Sigmoid colon (tissue), 7 donors: ENCODE results near the gene SARM1. TPM values are rescaled to one million over a fixed set of nuclear protein-coding genes. Genes with fewer than 3 reads are reported as not detected.

Source experiments
- DNase-seq: peaks from one replicate; pipeline ENCODE4 v3.0.0-alpha.2; 2019
- H3K27ac ChIP-seq, 4 donors: fragments of 200-600 bp; sonication (generic); one replicate each; pipeline ENCODE4 v1.5.1; 2016 to 2019; ENCODE audit warnings: mild to moderate bottlenecking in 1 of 4
- H3K27me3 ChIP-seq, 3 donors: fragments of 200-600 bp; sonication (generic); one replicate each; pipeline ENCODE4 v1.5.1; 2019; ENCODE audit warnings: mild to moderate bottlenecking in 1 of 3
- H3K36me3 ChIP-seq, 4 donors: fragments of 200-600 bp; sonication (generic); one replicate each; pipeline ENCODE4 v1.5.1; 2016 to 2019
- H3K4me1 ChIP-seq, 4 donors: fragments of 200-600 bp; sonication (generic); one replicate each; pipeline ENCODE4 v1.5.1; 2017 to 2019
- H3K4me3 ChIP-seq, 4 donors: fragments of 200-600 bp; sonication (generic); one replicate each; pipeline ENCODE4 v1.5.1; 2017 to 2019; ENCODE audit warnings: mild to moderate bottlenecking in 2 of 4, moderate library complexity in 1 of 4
- H3K9me3 ChIP-seq, 4 donors: fragments of 200-600 bp in 3 of 4; sonication (generic) in 3 of 4; one replicate each; pipeline versions ENCODE4 v1.5.1 to v1.6.1; 2013 to 2019
- CTCF ChIP-seq, 4 experiments: fragments of 450-650 bp in 3 of 4; fragments of 200-600 bp in 1 of 4; IDR thresholded peaks; one replicate each; pipeline ENCODE4 v1.5.1; 2016 to 2019; ENCODE audit warnings: antibody characterized with exemption in 4 of 4, mild to moderate bottlenecking in 3 of 4, moderate library complexity in 2 of 4
- EP300 ChIP-seq, 4 donors: sonication (generic); formaldehyde crosslinking; IDR thresholded peaks; one replicate each; pipeline ENCODE4 v1.6.1; 2017; ENCODE audit warnings: antibody characterized with exemption in 4 of 4
- POLR2A ChIP-seq, 2 donors: fragments of 450-650 bp; IDR thresholded peaks; one replicate each; pipeline ENCODE4 v1.6.1; 2016; ENCODE audit warnings: antibody characterized with exemption in 2 of 2, mild to moderate bottlenecking in 2 of 2, moderate library complexity in 2 of 2
- POLR2AphosphoS5 ChIP-seq, 4 donors: sonication (generic); formaldehyde crosslinking; IDR thresholded peaks; one replicate each; pipeline ENCODE4 v1.6.1; 2017; ENCODE audit warnings: antibody characterized with exemption in 4 of 4
- WGBS, 2 donors: extraction: QIAGEN DNeasy Blood & Tissue Kit; methylation state at CpG; one replicate each; pipeline ENCODE4 v1.1.7; 2013; 5-methylcytosine and 5-hydroxymethylcytosine counted together
- intact Hi-C: fragments of 100-400 bp; cut with DNase I; formaldehyde crosslinking; loops from one replicate; pipeline ENCODE4 v1.15.1; 2023
- polyA plus RNA-seq, 3 donors: library from polyadenylated mRNA; stranded (reverse); fragments of 200-250 nt; gene quantifications; one replicate each; pipeline ENCODE4 v1.2.3, GENCODE V29; 2013
- total RNA-seq, 4 donors: library from RNA; depleted of rRNA; stranded (reverse); fragments of >200 nt; gene quantifications; one replicate each; pipeline ENCODE4 v1.1.0, GENCODE V29; 2016
- donor health status: healthy with polysubstance abuse.
- donor health status: Bipolar disorder and iron deficiency.
- donor health status: healthy.

Gene SARM1
- total and polyA plus RNA-seq, 7 donors, result 3.5 to 13.3 (median 8.6) TPM

- Histone ChIP-seq H3K27me3 (no peaks in the 10 kb centered on the region), H3K4me1 (no peaks in the 10 kb centered on the region), H3K27ac (no peak within 1 kb of the TSS), H3K9me3 (no peaks in the 10 kb centered on the region), H3K4me3 (no peak within 1 kb of the TSS), H3K36me3 (peaks cover 23 to 52% (median 32%) of the 10 kb centered on the region in 4 donors)
- intact Hi-C loops, result no loop called here
- TF ChIP-seq CTCF (IDR thresholded peaks at IDR 0.05), result no peak
- no peak for TF ChIP-seq POLR2A (IDR thresholded peaks at IDR 0.05)
- no peak for TF ChIP-seq EP300 (IDR thresholded peaks at IDR 0.05)
- TF ChIP-seq POLR2AphosphoS5 (IDR thresholded peaks at IDR 0.05), result no peak
- no peak for DNase-seq
- WGBS, 2 donors, result 89 to 92% methylated on average over 13 of the region's 13 CpGs
Measured at GRCh38 chr17:28364665-28365363, 6.7 kb upstream of the SARM1 start, which contains the start of gene SEBOX. SEBOX (minus strand) TSS chr17:28365199; CDS start chr17:28365151, 48 bp downstream.

- Histone ChIP-seq H3K4me1 (no peaks in the 10 kb centered on the region), H3K27ac (no peak overlapping the region), H3K9me3 (no peaks in the 10 kb centered on the region), H3K27me3 (no peaks in the 10 kb centered on the region), H3K4me3 (no peak overlapping the region), H3K36me3 (peaks cover 16 to 45% (median 26%) of the 10 kb centered on the region in 4 donors)
- no peak for DNase-seq
- WGBS, 2 donors, result 85 to 95% methylated on average over 3 of the region's 3 CpGs
- intact Hi-C loops, result no loop called here
- TF ChIP-seq CTCF (IDR thresholded peaks at IDR 0.05), result no peak
- TF ChIP-seq EP300 (IDR thresholded peaks at IDR 0.05), result no peak
- no peak for TF ChIP-seq POLR2AphosphoS5 (IDR thresholded peaks at IDR 0.05)
- TF ChIP-seq POLR2A (IDR thresholded peaks at IDR 0.05), result no peak
Measured at GRCh38 chr17:28365487-28365886, 6.0 kb upstream of the SARM1 start.

GRCh38 chr17:28366605-28367004 is 4.9 kb upstream of the SARM1 start:
- Histone ChIP-seq H3K9me3 (no peaks in the 10 kb centered on the region), H3K27me3 (no peaks in the 10 kb centered on the region), H3K4me1 (peaks cover 0 to 10% (median 8%) of the 10 kb centered on the region in 4 donors), H3K36me3 (peaks cover 6 to 34% (median 18%) of the 10 kb centered on the region in 4 donors), H3K4me3 (no peak overlapping the region), H3K27ac (no peak overlapping the region)
- TF ChIP-seq POLR2AphosphoS5 (IDR thresholded peaks at IDR 0.05) (no peak), CTCF (IDR thresholded peaks at IDR 0.05) (no peak), EP300 (IDR thresholded peaks at IDR 0.05) (no peak), POLR2A (IDR thresholded peaks at IDR 0.05) (no peak)
- no peak for DNase-seq
- intact Hi-C loops, result no loop called here
- 76 to 88% methylated on average over 1 of the region's 1 CpG for WGBS, 2 donors

DNA sequence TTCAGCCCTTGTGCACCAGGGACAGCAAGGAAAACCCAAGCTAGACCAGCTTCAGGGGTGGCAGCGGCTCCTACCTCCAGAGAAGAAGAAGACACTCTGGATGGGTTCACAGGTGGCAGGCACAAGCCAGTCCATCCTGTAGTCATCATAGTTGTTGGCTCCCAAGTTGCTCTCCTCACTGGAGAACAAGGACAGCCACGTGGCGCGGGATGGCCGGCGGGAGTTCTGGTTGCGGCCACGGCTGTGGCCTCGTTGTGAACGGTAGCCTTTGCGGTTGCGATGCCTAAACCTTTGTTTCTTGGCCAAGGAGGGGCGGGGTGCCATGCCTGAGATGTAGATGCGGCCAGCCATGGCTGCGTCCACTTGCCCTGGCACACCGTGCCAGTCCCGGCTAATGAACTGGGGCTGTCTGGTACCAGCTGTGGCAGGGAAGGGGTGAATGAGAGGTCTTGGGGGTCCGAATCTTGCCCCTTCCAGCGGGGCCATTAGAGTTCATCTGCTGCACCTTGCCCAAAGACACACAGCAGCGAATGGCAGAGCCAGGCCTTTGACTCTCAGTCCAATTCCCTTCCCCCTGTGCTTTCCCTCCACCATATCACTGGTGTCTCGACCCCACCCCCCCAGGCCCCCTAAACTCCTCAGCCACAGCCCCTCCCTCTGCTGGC is 3.7 kb upstream of the SARM1 start:
- Histone ChIP-seq H3K4me1 (peaks cover 0 to 22% (median 19%) of the 10 kb centered on the region in 4 donors), H3K27me3 (no peaks in the 10 kb centered on the region), H3K27ac (no peak overlapping the region), H3K9me3 (no peaks in the 10 kb centered on the region), H3K4me3 (no peak overlapping the region), H3K36me3 (peaks cover 0 to 22% (median 14%) of the 10 kb centered on the region in 4 donors)
- intact Hi-C loops, result no loop called here
- TF ChIP-seq EP300 (IDR thresholded peaks at IDR 0.05) (no peak), POLR2AphosphoS5 (IDR thresholded peaks at IDR 0.05) (no peak)
- no peak for DNase-seq
- WGBS, 2 donors, result 90 to 93% methylated on average over 21 of the region's 21 CpGs

DNA sequence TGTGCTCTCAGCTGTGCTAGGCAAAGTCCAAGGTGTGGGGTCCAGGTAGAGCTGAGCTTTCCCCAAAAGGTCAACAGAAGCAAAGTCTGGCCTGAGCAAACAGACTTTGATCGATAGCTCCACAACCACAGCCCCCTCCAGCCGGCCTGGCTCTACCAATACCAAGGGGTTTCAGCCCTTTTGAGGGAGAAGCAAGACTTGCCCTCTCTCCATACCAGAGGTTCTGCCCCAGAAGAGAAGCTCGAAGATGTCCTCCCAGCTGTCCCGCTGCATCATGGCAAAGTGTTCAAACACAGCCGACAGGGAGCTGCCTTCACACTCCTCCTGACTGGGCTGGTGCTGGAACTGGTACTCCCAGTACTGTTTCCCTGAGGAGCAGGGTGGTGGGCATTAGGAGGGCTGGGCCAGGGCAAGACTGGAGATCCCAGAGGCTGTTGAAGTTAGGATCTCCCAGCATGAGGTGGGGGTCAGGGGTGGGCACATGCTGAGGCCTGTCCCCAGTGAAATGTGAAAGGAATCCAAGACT is 3.1 kb upstream of the SARM1 start:
- Histone ChIP-seq H3K9me3 (no peaks in the 10 kb centered on the region), H3K4me3 (no peak overlapping the region), H3K27ac (no peak overlapping the region), H3K27me3 (no peaks in the 10 kb centered on the region), H3K36me3 (peaks cover 0 to 16% (median 9%) of the 10 kb centered on the region in 4 donors), H3K4me1 (peaks cover 0 to 28% (median 25%) of the 10 kb centered on the region in 4 donors)
- intact Hi-C loops, result no loop called here
- DNase-seq, result no peak
- no peak for TF ChIP-seq EP300 (IDR thresholded peaks at IDR 0.05)
- no peak for TF ChIP-seq POLR2AphosphoS5 (IDR thresholded peaks at IDR 0.05)
- TF ChIP-seq CTCF (IDR thresholded peaks at IDR 0.05), result no peak
- TF ChIP-seq POLR2A (IDR thresholded peaks at IDR 0.05), result no peak
- WGBS, 2 donors, result 74 to 83% methylated on average over 5 of the region's 5 CpGs
